ENCODE measurements around the gene OR13C8.
"Not testable (repeated sequence)": the region's sequence is repeated elsewhere in the genome, so short reads cannot be mapped to it uniquely, and the experiment has no call there.

Gene OR13C8, protein sequence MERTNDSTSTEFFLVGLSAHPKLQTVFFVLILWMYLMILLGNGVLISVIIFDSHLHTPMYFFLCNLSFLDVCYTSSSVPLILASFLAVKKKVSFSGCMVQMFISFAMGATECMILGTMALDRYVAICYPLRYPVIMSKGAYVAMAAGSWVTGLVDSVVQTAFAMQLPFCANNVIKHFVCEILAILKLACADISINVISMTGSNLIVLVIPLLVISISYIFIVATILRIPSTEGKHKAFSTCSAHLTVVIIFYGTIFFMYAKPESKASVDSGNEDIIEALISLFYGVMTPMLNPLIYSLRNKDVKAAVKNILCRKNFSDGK

DNA sequence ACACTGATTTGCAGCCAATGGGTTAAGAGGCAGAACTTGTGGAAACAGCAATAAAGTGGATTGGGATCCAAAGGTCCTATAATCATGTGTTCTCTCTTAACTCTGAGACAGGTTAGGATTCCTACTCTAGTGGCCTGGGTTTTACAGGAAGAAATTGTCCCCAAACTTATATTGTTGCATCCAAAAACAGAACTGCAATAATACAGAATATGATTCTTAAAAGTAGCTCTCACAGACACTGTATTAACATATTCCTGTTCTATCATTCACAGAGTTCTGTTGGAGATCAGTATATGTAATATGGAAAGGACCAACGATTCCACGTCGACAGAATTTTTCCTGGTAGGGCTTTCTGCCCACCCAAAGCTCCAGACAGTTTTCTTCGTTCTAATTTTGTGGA is at the start of gene OR13C8:
Gene OR13C8, plus strand, starts transcription at position 301 of the 400 bp plus-strand sequence. Its CDS starts 0 bp downstream, at position 301.
- H3K4me3 ChIP-seq = no peak within 1 kb of the TSS
- H3K27ac ChIP-seq = no peak within 1 kb of the TSS

- H3K27ac ChIP-seq, H3K4me3 ChIP-seq: not testable (repeated sequence)
These were observed 48.7 kb upstream of the OR13C8 start for GRCh38 chr9:104520241-104520640.

DNA sequence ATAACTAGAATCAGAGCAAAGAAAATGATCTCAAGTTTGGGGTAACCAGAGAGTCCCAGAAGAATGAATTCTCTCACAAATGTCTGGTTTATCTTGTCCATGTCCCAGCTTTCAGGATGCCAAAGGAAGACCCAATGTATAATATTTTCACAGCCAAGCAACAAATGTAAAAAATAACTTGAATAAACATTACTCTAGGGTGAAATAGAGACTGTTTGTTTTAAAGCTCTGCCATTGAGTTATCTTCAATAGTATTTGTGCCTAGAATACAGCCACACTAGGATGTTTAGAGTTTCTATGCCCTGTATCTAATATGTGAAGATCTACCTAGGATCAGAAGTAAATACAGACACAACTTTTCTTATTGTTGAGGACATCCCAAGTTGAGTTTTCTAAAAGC is 41.9 kb upstream of the OR13C8 start, which contains the start of gene OR13C4:
Gene OR13C4, minus strand, starts transcription at position 101 of the 400 bp plus-strand sequence. Its CDS starts 0 bp downstream, at position 101.
- no peak within 1 kb of the TSS for H3K4me3 ChIP-seq
- H3K27ac ChIP-seq = no peak within 1 kb of the TSS

DNA sequence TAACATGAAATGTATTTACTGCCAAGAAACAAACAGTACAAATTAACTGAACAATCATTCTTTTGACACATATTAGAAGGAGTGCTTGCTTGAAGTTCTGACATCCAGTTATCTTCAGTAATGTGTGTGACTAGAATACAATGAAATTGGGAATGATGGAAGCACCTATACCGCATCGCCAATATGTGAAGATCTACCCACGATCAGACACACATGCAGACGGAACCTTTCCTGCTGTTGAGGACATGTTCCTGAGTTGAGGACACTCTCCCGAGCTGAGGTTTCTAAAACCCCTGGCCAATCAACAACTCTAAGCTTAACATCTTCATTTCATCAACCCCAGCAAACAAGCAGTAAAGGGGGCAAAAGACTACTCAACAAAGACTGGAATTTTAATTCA is 32.2 kb upstream of the OR13C8 start, which contains the start of gene OR13C3:
Gene OR13C3, minus strand, starts transcription at position 101 of the 400 bp plus-strand sequence. CDS start 133 bp downstream, outside the sequence.
- no peak within 1 kb of the TSS for H3K27ac ChIP-seq
- no peak within 1 kb of the TSS for H3K4me3 ChIP-seq

DNA sequence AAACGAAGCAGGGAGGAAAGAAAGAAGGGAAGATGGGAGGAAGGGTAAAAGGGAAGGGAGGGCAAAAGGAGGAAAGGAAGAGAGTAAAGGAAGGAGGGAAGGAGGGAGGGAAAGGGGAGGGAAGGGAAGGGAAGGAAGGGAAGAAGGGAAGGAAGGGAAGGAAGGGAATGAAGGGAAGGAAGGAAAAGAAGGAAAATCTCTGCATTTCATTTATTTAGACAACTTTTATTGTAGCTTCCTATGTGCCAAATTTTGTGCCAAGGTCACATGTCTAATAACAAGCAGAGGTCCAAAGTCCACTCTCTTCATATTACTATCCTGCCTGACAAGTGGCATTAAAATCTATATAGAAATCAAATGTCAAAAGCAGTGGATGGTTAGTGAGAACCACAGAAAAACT is 29.7 kb upstream of the OR13C8 start:
- Histone ChIP-seq H3K27ac (no peak overlapping the region), H3K4me3 (no peak overlapping the region)

GRCh38 chr9:104544644-104545043 is 24.3 kb upstream of the OR13C8 start:
- Histone ChIP-seq H3K27ac (no peak overlapping the region), H3K4me3 (no peak overlapping the region)

- H3K27ac ChIP-seq = no peak overlapping the region
- no peak overlapping the region for H3K4me3 ChIP-seq
These were observed 15.7 kb upstream of the OR13C8 start for GRCh38 chr9:104553261-104553660.

- no peak overlapping the region for H3K27ac ChIP-seq
- H3K4me3 ChIP-seq = no peak overlapping the region
These were observed 13.4 kb upstream of the OR13C8 start for GRCh38 chr9:104555521-104555920.

GRCh38 chr9:104556830-104557634 is 11.9 kb upstream of the OR13C8 start:
- H3K4me3 ChIP-seq = no peak overlapping the region

GRCh38 chr9:104564358-104564757 is 4.6 kb upstream of the OR13C8 start:
- no peak overlapping the region for H3K27ac ChIP-seq
- H3K4me3 ChIP-seq = no peak overlapping the region

More at GRCh38 chr9:104556830-104557634, 11.9 kb upstream of the OR13C8 start:
- no peak overlapping the region for H3K27ac ChIP-seq

DNA sequence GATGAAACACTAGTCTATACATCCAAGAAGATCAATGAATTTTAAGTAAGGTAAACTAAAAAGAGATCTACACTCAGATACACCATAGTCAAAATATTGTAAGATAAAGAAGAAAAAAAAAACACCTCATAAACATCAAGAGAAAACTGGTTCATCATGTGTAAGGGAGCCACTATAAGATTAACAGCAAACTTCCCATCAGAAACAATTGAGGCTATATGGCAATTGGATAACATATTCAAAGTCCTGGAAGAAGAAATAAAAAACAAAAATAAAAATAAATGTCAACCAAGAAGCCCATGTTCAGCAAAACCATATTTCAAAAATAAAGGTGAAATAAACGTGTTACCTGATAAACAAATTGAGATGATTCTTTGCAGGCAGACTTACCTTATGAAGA is 3.6 kb downstream of the OR13C8 start:
- Histone ChIP-seq H3K27ac (no peak overlapping the region), H3K4me3 (no peak overlapping the region)

DNA sequence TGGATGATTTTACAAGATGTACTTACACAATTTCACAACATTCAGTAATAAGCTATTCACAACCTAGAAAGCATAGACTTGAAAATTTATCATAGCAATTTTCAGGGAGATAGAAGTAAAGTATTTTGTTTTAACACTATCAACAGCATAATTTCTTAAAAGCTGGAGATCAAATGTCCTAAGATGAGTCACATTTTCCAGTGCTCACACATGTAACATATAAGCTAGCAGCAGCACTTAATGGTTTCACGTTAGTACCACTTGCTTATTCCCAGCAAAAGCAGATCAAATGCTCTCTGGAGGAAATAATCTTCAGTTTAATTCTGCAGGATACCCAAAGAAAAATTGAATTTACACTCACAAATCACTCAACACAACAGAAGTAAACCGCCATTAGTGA is 6.5 kb downstream of the OR13C8 start:
- Histone ChIP-seq H3K27ac (no peak overlapping the region), H3K4me3 (no peak overlapping the region)

DNA sequence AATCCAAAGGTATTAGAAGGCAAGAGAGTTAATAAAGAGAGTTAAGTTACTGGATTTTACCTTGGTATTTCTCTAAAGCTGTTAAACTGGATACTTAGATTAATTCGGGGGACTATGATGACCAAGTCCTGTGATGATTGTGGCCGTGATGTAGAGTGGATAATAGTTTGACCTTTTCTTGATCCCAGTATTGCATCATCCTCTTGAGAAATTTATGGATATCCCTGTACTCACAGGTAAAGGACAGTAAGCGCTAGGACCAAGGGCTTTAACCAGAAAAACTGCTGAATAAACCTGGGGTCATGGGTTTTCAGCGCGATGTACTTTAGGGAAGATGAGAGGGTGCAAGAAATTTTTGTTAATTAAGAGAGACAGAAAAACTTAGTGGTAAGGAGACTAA is 8.3 kb downstream of the OR13C8 start:
- no peak overlapping the region for H3K4me3 ChIP-seq
- H3K27ac ChIP-seq = no peak overlapping the region

DNA sequence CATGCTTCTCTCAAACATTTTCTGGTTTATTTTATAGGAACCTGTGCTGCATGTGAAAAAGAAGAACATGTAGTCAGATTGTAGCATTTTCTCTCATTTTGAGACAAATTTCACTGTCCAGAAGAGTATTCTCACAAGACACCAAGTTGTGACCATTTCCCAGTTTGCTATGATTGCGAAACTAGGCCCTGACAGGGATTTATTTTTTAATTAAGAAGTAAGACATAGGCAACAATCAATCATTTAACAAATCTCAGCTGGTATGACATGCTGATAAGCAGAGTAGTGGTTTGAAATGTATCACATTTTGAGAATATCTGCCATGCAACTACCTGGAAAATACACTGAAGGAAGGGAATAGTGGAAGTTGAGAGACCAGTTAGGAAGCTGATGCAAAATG is 11.6 kb downstream of the OR13C8 start:
- H3K27ac ChIP-seq = no peak overlapping the region
- H3K4me3 ChIP-seq = no peak overlapping the region

DNA sequence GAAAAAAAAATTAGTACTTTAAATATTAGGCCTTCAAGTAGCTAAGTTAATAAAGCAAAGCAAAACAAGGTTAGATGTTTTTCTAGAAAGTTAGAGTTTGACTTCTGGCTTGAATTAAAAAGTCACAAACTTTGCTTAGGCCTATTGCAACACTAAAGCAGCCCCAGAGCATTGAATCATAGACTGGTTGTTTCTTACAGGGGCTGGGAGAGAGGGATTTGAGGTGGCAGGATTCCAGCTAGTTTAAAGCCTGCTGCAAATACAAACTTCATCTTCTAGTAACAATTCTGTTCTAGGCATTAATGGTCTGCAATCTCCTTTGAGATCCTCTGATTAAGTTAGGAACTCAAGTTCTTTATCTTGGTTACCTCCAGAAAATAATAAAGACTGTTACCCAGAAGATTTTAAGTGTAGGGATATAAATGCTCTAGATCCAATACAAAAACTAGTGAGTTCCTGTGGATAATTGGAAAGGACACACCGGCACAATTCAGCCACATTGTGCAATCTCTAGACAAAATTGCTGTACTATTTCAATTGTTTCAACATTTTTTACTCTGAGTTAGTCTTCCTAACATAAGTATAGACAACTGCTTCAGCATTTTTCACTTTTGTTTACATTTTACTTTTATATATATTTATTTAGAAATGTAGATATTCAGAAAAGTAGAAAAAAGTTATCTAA is 17.7 kb downstream of the OR13C8 start:
- H3K27ac ChIP-seq = no peak overlapping the region
- no peak overlapping the region for H3K4me3 ChIP-seq

GRCh38 chr9:104589626-104590025 is 20.7 kb downstream of the OR13C8 start:
- no peak overlapping the region for H3K4me3 ChIP-seq
- no peak overlapping the region for H3K27ac ChIP-seq

GRCh38 chr9:104598749-104599148 is 29.8 kb downstream of the OR13C8 start:
- H3K4me3 ChIP-seq, H3K27ac ChIP-seq: not testable (repeated sequence)

DNA sequence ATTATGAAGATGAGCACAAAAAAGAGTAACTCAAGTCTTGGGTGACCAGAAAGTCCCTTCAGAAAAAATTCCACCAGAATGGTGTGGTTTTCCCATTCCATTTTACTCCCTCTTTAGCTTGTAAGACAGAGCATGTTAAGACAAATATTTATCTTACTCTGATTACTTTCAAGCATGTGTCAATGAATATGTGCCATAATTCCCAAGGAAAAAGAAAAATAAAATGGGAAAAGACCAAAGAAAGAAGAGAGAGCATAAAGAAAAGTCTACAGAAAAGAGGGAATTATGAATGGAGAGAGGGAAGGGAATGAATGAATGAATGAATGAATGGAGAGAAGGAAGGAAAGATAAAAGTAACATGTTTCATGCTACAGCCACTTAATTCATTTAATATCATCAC is 30.3 kb downstream of the OR13C8 start, which contains the start of gene OR13C5:
Gene OR13C5, minus strand, starts transcription at position 101 of the 400 bp plus-strand sequence. Its CDS starts 0 bp downstream, at position 101.
- not testable (repeated sequence) for H3K4me3 ChIP-seq, H3K27ac ChIP-seq

DNA sequence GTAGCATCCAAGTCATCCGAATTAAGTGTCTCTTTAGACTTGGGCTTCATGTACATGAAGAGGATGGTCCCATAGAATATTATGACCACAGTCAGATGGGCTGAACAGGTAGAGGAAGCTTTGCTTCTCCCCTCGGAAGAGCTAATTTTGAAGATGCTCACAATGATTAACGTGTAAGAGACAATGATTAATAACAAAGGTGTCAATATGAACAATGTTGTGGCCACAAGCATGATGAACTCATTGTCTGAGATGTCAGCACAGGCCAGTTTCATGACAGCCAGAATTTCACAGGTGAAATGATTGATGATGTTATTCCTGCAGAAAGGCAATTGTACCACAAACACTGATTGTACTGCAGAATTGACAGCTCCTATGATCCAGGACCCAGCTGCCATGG is 35.8 kb downstream of the OR13C8 start:
- no peak overlapping the region for H3K4me3 ChIP-seq
- no peak overlapping the region for H3K27ac ChIP-seq

DNA sequence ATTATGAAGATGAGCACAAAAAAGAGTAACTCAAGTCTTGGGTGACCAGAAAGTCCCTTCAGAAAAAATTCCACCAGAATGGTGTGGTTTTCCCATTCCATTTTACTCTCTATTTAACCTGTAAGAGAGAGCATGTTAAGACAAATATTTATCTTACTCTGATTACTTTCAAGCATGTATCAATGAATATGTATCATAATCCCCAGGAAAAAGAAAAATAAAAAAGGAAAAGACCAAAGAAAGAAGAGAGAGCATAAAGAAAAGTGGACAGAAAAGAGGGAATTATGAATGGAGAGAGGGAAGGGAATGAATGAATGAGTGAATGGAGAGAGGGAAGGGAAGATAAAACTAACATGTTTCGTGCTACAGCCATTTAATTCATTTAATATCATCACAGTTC is 36.6 kb downstream of the OR13C8 start, which contains the start of gene OR13C2:
Gene OR13C2, minus strand, starts transcription at position 101 of the 400 bp plus-strand sequence. Its CDS starts 0 bp downstream, at position 101.
- H3K4me3 ChIP-seq, H3K27ac ChIP-seq: not testable (repeated sequence)

Data from skin epidermis (tissue), 12 donors.